Fibroblast of lung (primary cell): Measurements from ENCODE around the gene SERAC1. TPM values are rescaled to one million over a fixed set of nuclear protein-coding genes. Genes with fewer than 3 reads are reported as not detected.

Experiments
- DNase-seq, 2 donors: peaks; one replicate each; pipeline versions ENCODE4 v3.0.0 to v3.0.0-alpha.2; 2010; ENCODE audit warnings: low read depth in 2 of 2
- H2AFZ ChIP-seq: 2 replicates; pipeline ENCODE4 v1.5.1; 2012; ENCODE audit warnings: low read length, control low read depth, inconsistent platforms
- H3K27ac ChIP-seq: 2 replicates; pipeline ENCODE4 v1.5.1; 2011; ENCODE audit warnings: low read length, control low read depth; ENCODE audit not compliant: insufficient read depth
- H3K27me3 ChIP-seq: 2 replicates; pipeline ENCODE4 v1.5.1; 2011; ENCODE audit warnings: mild to moderate bottlenecking, low read length; ENCODE audit not compliant: control insufficient read depth, insufficient read depth
- H3K36me3 ChIP-seq: 2 replicates; pipeline ENCODE4 v1.5.1; 2011; ENCODE audit warnings: low read length; ENCODE audit not compliant: control insufficient read depth, insufficient read depth
- H3K4me1 ChIP-seq: 2 replicates; pipeline ENCODE4 v1.5.1; 2011; ENCODE audit warnings: low read length; ENCODE audit not compliant: control insufficient read depth, insufficient read depth; ENCODE audit errors: extremely low read depth
- H3K4me2 ChIP-seq: 2 replicates; pipeline ENCODE4 v1.5.1; 2011; ENCODE audit warnings: low read length, control low read depth; ENCODE audit not compliant: insufficient read depth; ENCODE audit errors: extremely low read depth
- H3K4me3 ChIP-seq, 4 experiments: fragments of 200-600 bp in 1 of 4; sonication (generic) in 1 of 4; replicated peaks in 1 of 4; 2 replicates each; pipeline ENCODE4 v1.5.1; 2011 to 2016; ENCODE audit warnings: low read length in 4 of 4, low read depth in 3 of 4, mild to moderate bottlenecking in 3 of 4, control low read depth in 2 of 4, inconsistent platforms in 1 of 4, mixed read lengths in 1 of 4; ENCODE audit not compliant: insufficient read depth in 1 of 4; ENCODE audit errors: control extremely low read depth in 1 of 4
- H3K79me2 ChIP-seq: 2 replicates; pipeline ENCODE4 v1.5.1; 2012; ENCODE audit warnings: mild to moderate bottlenecking, low read length, inconsistent platforms; ENCODE audit not compliant: control insufficient read depth, insufficient read depth
- H3K9ac ChIP-seq: 2 replicates; pipeline ENCODE4 v1.5.1; 2011; ENCODE audit warnings: mild to moderate bottlenecking, low read length, control low read depth; ENCODE audit not compliant: insufficient read depth
- H3K9me3 ChIP-seq: 2 replicates; pipeline ENCODE4 v1.5.1; 2012; ENCODE audit warnings: low read depth, low read length; ENCODE audit not compliant: control insufficient read depth, insufficient read depth
- H4K20me1 ChIP-seq: 2 replicates; pipeline ENCODE4 v1.5.1; 2011; ENCODE audit warnings: low read length; ENCODE audit not compliant: control insufficient read depth, insufficient read depth; ENCODE audit errors: extremely low read depth
- CTCF ChIP-seq, 2 donors: IDR thresholded peaks in 1 of 2; conservative IDR thresholded peaks in 1 of 2; 1 replicate in 1 of 2; 2 replicates in 1 of 2; pipeline ENCODE4 v1.5.1; 2011 to 2012; ENCODE audit warnings: low read length in 2 of 2, control low read depth in 1 of 2, inconsistent platforms in 1 of 2, low read depth in 1 of 2, mild to moderate bottlenecking in 1 of 2
- EZH2 ChIP-seq: IDR thresholded peaks from 2 replicates; pipeline ENCODE4 v1.5.1; 2012; ENCODE audit warnings: low read length, control low read depth, mild to moderate bottlenecking; ENCODE audit errors: missing control alignments
- polyA plus RNA-seq, 2 donors: library from polyadenylated mRNA; depleted of rRNA in 1 of 2; stranded (reverse) in 1 of 2; unstranded in 1 of 2; fragments of >200 nt; gene quantifications; 2 replicates each; pipeline ENCODE4 v1.2.1, GENCODE V29; 2011 to 2012; ENCODE audit warnings: missing spikeins in 1 of 2
- total RNA-seq: library from RNA; depleted of rRNA; stranded (reverse); fragments of >200 nt; gene quantifications from 2 replicates; pipeline ENCODE4 v1.2.1, GENCODE V29; 2014

SERAC1 gene
- total and polyA plus RNA-seq, 2 donors (not counting 1 experiment from before 2014, with no cell fraction given), result 21.3 to 37.7 TPM

GRCh38 chr6:158086504-158087223 lies 81.4 kb downstream of the SERAC1 start:
- no peaks in the 10 kb centered on the region for H3K79me2 ChIP-seq
- no peaks in the 10 kb centered on the region for H3K9me3 ChIP-seq
- peak; percentile 36 to 73 for DNase-seq
- H3K4me3 ChIP-seq, result no peak overlapping the region
- H3K27ac ChIP-seq, result peak overlapping the region; percentile 47
- H3K4me2 ChIP-seq, result no peak overlapping the region
- no peak overlapping the region for H2AFZ ChIP-seq
- peaks cover 18% of the 10 kb centered on the region for H3K4me1 ChIP-seq
- H3K9ac ChIP-seq, result no peak overlapping the region
- no peaks in the 10 kb centered on the region for H3K27me3 ChIP-seq
- TF ChIP-seq CTCF (conservative IDR thresholded peaks at IDR 0.05 in 1 of 2, IDR thresholded peaks at IDR 0.05 in 1 of 2; ENCODE audit: low read depth in 1 of 2, low read length in 2 of 2) (no peak), EZH2 (no peak)
- peaks cover 27% of the 10 kb centered on the region for H3K36me3 ChIP-seq
- H4K20me1 ChIP-seq, result no peaks in the 10 kb centered on the region

GRCh38 chr6:158086054-158086503 lies 82.0 kb downstream of the SERAC1 start:
- Histone ChIP-seq H3K9ac (no peak overlapping the region), H4K20me1 (no peaks in the 10 kb centered on the region), H2AFZ (no peak overlapping the region), H3K79me2 (no peaks in the 10 kb centered on the region), H3K4me3 (no peak overlapping the region), H3K9me3 (no peaks in the 10 kb centered on the region), H3K4me2 (no peak overlapping the region), H3K4me1 (peaks cover 18% of the 10 kb centered on the region), H3K27me3 (no peaks in the 10 kb centered on the region), H3K36me3 (peaks cover 29% of the 10 kb centered on the region), H3K27ac (peak overlapping the region; percentile 8)
- TF ChIP-seq EZH2 (no peak), CTCF (conservative IDR thresholded peaks at IDR 0.05 in 1 of 2, IDR thresholded peaks at IDR 0.05 in 1 of 2; ENCODE audit: low read depth in 1 of 2, low read length in 2 of 2) (no peak)
- DNase-seq, result no peak

- H3K4me2 ChIP-seq, result no peak overlapping the region
- H2AFZ ChIP-seq, result no peak overlapping the region
- peaks cover 18% of the 10 kb centered on the region for H3K4me1 ChIP-seq
- no peaks in the 10 kb centered on the region for H3K9me3 ChIP-seq
- no peak for DNase-seq
- no peaks in the 10 kb centered on the region for H3K27me3 ChIP-seq
- no peak overlapping the region for H3K4me3 ChIP-seq
- no peaks in the 10 kb centered on the region for H3K79me2 ChIP-seq
- no peaks in the 10 kb centered on the region for H4K20me1 ChIP-seq
- H3K27ac ChIP-seq, result no peak overlapping the region
- TF ChIP-seq CTCF (conservative IDR thresholded peaks at IDR 0.05 in 1 of 2, IDR thresholded peaks at IDR 0.05 in 1 of 2; ENCODE audit: low read depth in 1 of 2, low read length in 2 of 2), result no peak
- TF ChIP-seq EZH2, result no peak
- peaks cover 33% of the 10 kb centered on the region for H3K36me3 ChIP-seq
- no peak overlapping the region for H3K9ac ChIP-seq
Observed at GRCh38 chr6:158085261-158086053, 82.6 kb downstream of the SERAC1 start.
